DND-41 (cell line): ENCODE measurements around the gene TDRD7.

ENCODE experiments used
- EZH2 ChIP-seq: IDR thresholded peaks from 3 replicates; pipeline ENCODE4 v1.6.1; 2012; ENCODE audit warnings: borderline replicate concordance, low read depth, mild to moderate bottlenecking, moderate library complexity, low read length, inconsistent platforms; ENCODE audit not compliant: severe bottlenecking
- TF ChIP-seq, protein P1 (sequence below): IDR thresholded peaks from 2 replicates; pipeline ENCODE4 v1.5.1; 2012; ENCODE audit warnings: borderline replicate concordance, low read length, moderate library complexity, mild to moderate bottlenecking; ENCODE audit not compliant: poor library complexity, severe bottlenecking; ENCODE audit errors: extremely low read depth

DNA sequence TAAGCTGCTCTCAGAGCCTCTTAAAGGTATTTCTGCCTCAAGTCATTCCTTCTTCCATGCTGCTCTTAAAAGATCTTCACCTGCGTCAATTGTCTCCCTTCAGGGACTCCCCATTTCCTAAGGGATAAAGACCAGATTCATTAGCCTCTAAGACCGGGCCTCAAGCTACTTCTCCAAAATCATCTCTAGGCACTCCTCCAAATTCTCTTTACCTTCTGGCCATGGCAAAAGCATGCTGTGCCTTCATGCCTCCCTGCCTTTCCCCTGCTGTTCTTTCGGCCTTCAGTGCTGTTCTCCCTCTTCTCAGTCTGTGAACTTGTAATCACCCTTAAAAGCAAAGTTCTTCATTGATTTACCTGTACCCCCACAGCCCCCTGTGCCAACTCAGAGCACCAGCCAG is 93.9 kb downstream of the TDRD7 start:
- TF ChIP-seq, protein P1, sequence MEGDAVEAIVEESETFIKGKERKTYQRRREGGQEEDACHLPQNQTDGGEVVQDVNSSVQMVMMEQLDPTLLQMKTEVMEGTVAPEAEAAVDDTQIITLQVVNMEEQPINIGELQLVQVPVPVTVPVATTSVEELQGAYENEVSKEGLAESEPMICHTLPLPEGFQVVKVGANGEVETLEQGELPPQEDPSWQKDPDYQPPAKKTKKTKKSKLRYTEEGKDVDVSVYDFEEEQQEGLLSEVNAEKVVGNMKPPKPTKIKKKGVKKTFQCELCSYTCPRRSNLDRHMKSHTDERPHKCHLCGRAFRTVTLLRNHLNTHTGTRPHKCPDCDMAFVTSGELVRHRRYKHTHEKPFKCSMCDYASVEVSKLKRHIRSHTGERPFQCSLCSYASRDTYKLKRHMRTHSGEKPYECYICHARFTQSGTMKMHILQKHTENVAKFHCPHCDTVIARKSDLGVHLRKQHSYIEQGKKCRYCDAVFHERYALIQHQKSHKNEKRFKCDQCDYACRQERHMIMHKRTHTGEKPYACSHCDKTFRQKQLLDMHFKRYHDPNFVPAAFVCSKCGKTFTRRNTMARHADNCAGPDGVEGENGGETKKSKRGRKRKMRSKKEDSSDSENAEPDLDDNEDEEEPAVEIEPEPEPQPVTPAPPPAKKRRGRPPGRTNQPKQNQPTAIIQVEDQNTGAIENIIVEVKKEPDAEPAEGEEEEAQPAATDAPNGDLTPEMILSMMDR = no peak
- TF ChIP-seq EZH2 = no peak
